GM23338 (cell line): Measurements from ENCODE around the gene EMC1. TPM values are rescaled to one million over a fixed set of nuclear protein-coding genes. Genes with fewer than 3 reads are reported as not detected.

Source experiments
- ATAC-seq: fragments of 200-7000 bp; cut with Tn5 transposase; 3 replicates; pipeline ENCODE4 v1.9.1; 2020
- DNase-seq: peaks from one replicate; pipeline ENCODE4 v3.0.0-alpha.2; 2015; ENCODE audit warnings: low spot score
- H2AFZ ChIP-seq: fragments of 200-600 bp; sonication (generic); 2 replicates; pipeline ENCODE4 v1.8.0; 2016; ENCODE audit warnings: antibody characterized with exemption, mild to moderate bottlenecking, moderate library complexity
- H3F3A ChIP-seq: fragments of 200-600 bp; sonication (generic); replicated peaks from 2 replicates; pipeline ENCODE4 v1.8.0; 2017; ENCODE audit warnings: antibody characterized with exemption, mixed run types, low read depth
- H3K27ac ChIP-seq: fragments of 200-600 bp; sonication (generic); 2 replicates; pipeline ENCODE4 v1.6.1; 2016; ENCODE audit warnings: low read depth
- H3K27me3 ChIP-seq: fragments of 200-600 bp; sonication (generic); 2 replicates; pipeline ENCODE4 v1.8.0; 2016; ENCODE audit warnings: mild to moderate bottlenecking, mixed run types, moderate library complexity; ENCODE audit not compliant: insufficient read depth
- H3K36me3 ChIP-seq: fragments of 200-600 bp; sonication (generic); 2 replicates; pipeline ENCODE4 v1.8.0; 2016; ENCODE audit warnings: mild to moderate bottlenecking; ENCODE audit not compliant: insufficient read depth
- H3K4me1 ChIP-seq: fragments of 200-600 bp; sonication (generic); 2 replicates; pipeline ENCODE4 v1.8.0; 2016; ENCODE audit warnings: mild to moderate bottlenecking, moderate library complexity; ENCODE audit not compliant: insufficient read depth
- H3K4me2 ChIP-seq: fragments of 200-600 bp; sonication (generic); 2 replicates; pipeline ENCODE4 v1.7.1; 2017; ENCODE audit warnings: mixed run types
- H3K4me3 ChIP-seq: fragments of 200-600 bp; sonication (generic); 2 replicates; pipeline ENCODE4 v1.6.1; 2016; ENCODE audit warnings: mixed run types
- H3K79me2 ChIP-seq: fragments of 200-600 bp; sonication (generic); replicated peaks from 2 replicates; pipeline ENCODE4 v1.8.0; 2017; ENCODE audit warnings: mild to moderate bottlenecking; ENCODE audit not compliant: insufficient read depth
- H3K9me2 ChIP-seq: fragments of 200-600 bp; sonication (generic); 2 replicates; pipeline ENCODE4 v1.8.0; 2017; ENCODE audit not compliant: insufficient read depth
- H4K20me1 ChIP-seq: fragments of 200-600 bp; sonication (generic); replicated peaks from 2 replicates; pipeline ENCODE4 v1.8.0; 2017; ENCODE audit warnings: mild to moderate bottlenecking; ENCODE audit not compliant: insufficient read depth
- H3K27ac Mint-ChIP-seq: 2 replicates; pipeline ENCODE4 v1.8.0; 2020; ENCODE audit warnings: inconsistent platforms, mild to moderate bottlenecking, moderate library complexity, mixed read lengths
- H3K27me3 Mint-ChIP-seq: 3 replicates; pipeline ENCODE4 v1.8.0; 2022; ENCODE audit warnings: low read depth, mild to moderate bottlenecking, moderate library complexity, mixed read lengths, inconsistent platforms; ENCODE audit not compliant: insufficient read depth, poor library complexity
- H3K36me3 Mint-ChIP-seq: 3 replicates; pipeline ENCODE4 v1.8.0; 2021; ENCODE audit warnings: low read depth, mild to moderate bottlenecking, inconsistent platforms, moderate library complexity, mixed read lengths
- H3K4me1 Mint-ChIP-seq: 3 replicates; pipeline ENCODE4 v1.8.0; 2020; ENCODE audit warnings: mild to moderate bottlenecking, inconsistent platforms, mixed read lengths
- H3K4me3 Mint-ChIP-seq: 3 replicates; pipeline ENCODE4 v1.8.0; 2021; ENCODE audit warnings: moderate library complexity, mild to moderate bottlenecking, inconsistent platforms, mixed read lengths
- H3K9me3 Mint-ChIP-seq: 3 replicates; pipeline ENCODE4 v1.8.0; 2020; ENCODE audit warnings: moderate library complexity, mild to moderate bottlenecking, inconsistent platforms, mixed read lengths
- EZH2 ChIP-seq: fragments of 200-600 bp; sonication (generic); IDR thresholded peaks from one replicate; pipeline ENCODE4 v1.8.0; 2017; ENCODE audit warnings: antibody characterized with exemption, mild to moderate bottlenecking, low read depth; ENCODE audit not compliant: unreplicated experiment
- EZH2phosphoT487 ChIP-seq: fragments of 200-600 bp; sonication (generic); IDR thresholded peaks from one replicate; pipeline ENCODE4 v1.8.1; 2018; ENCODE audit warnings: antibody characterized with exemption; ENCODE audit not compliant: unreplicated experiment
- JUNB ChIP-seq: IDR thresholded peaks from one replicate; pipeline ENCODE4 v1.6.1; 2016; ENCODE audit warnings: antibody characterized with exemption; ENCODE audit not compliant: unreplicated experiment
- NANOG ChIP-seq: IDR thresholded peaks from 2 replicates; pipeline ENCODE4 v1.6.1; 2016; ENCODE audit warnings: antibody characterized with exemption, borderline replicate concordance
- POLR2AphosphoS5 ChIP-seq: IDR thresholded peaks from 2 replicates; pipeline ENCODE4 v1.6.1; 2016; ENCODE audit warnings: antibody characterized with exemption, low read depth
- ZNF114 ChIP-seq: fragments of 250-450 bp; sonication (Bioruptor Pico); IDR thresholded peaks from 2 replicates; pipeline ENCODE4 v1.5.0; 2020; ENCODE audit warnings: mild to moderate bottlenecking, moderate library complexity
- polyA plus RNA-seq: library from polyadenylated mRNA; unstranded; fragments of >200 nt; fragmentation: Nextera tagmentation; extraction: Ambion mirVana; gene quantifications from 2 replicates; pipeline ENCODE4 v1.2.1, GENCODE V29; 2016
- total RNA-seq: library from RNA; depleted of rRNA; stranded (reverse); fragments of >200 nt; shearing (Covaris generic); gene quantifications from 2 replicates; pipeline ENCODE4 v1.2.3, GENCODE V29; 2014
- TF ChIP-seq, protein P1 (sequence below): fragments of 250-450 bp; sonication (Bioruptor Pico); IDR thresholded peaks from 2 replicates; pipeline ENCODE4 v1.5.0; 2020; ENCODE audit warnings: mild to moderate bottlenecking, moderate library complexity
- TF ChIP-seq, protein P2 (sequence below), 2 experiments: fragments of 200-600 bp in 1 of 2; sonication (generic) in 1 of 2; conservative IDR thresholded peaks; 2 replicates each; pipeline versions ENCODE4 v1.5.1 to v1.6.1; 2016 to 2017; ENCODE audit warnings: antibody characterized with exemption in 2 of 2, low read depth in 2 of 2, mild to moderate bottlenecking in 2 of 2, moderate library complexity in 1 of 2
- TF ChIP-seq, protein P3 (sequence below): IDR thresholded peaks from 2 replicates; pipeline ENCODE4 v1.6.1; 2016; ENCODE audit warnings: antibody characterized with exemption

The EMC1 gene
- total and polyA plus RNA-seq, 2 experiments from 2014 or later: 17.6 to 53.0 TPM

DNA sequence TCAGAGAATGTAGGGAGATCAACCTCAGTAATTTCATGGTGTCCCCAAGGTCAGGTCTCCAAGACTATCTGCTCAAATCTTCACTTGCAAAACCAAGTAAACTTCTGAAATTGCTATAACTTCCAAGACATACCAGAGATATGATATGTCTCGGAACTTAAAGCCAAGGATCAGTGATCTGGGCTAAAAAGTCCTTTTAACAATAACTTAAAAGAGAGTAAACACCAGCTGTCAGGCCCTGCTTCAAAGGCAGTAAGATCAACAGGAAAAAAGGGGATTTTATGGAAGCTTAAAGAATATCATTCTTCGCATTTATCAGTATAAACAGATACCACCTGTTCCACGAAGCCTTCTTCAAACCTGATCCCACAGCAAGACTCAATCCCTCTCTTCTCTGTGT lies 55.0 kb downstream of the EMC1 start (continued):
- TF ChIP-seq, protein P1, sequence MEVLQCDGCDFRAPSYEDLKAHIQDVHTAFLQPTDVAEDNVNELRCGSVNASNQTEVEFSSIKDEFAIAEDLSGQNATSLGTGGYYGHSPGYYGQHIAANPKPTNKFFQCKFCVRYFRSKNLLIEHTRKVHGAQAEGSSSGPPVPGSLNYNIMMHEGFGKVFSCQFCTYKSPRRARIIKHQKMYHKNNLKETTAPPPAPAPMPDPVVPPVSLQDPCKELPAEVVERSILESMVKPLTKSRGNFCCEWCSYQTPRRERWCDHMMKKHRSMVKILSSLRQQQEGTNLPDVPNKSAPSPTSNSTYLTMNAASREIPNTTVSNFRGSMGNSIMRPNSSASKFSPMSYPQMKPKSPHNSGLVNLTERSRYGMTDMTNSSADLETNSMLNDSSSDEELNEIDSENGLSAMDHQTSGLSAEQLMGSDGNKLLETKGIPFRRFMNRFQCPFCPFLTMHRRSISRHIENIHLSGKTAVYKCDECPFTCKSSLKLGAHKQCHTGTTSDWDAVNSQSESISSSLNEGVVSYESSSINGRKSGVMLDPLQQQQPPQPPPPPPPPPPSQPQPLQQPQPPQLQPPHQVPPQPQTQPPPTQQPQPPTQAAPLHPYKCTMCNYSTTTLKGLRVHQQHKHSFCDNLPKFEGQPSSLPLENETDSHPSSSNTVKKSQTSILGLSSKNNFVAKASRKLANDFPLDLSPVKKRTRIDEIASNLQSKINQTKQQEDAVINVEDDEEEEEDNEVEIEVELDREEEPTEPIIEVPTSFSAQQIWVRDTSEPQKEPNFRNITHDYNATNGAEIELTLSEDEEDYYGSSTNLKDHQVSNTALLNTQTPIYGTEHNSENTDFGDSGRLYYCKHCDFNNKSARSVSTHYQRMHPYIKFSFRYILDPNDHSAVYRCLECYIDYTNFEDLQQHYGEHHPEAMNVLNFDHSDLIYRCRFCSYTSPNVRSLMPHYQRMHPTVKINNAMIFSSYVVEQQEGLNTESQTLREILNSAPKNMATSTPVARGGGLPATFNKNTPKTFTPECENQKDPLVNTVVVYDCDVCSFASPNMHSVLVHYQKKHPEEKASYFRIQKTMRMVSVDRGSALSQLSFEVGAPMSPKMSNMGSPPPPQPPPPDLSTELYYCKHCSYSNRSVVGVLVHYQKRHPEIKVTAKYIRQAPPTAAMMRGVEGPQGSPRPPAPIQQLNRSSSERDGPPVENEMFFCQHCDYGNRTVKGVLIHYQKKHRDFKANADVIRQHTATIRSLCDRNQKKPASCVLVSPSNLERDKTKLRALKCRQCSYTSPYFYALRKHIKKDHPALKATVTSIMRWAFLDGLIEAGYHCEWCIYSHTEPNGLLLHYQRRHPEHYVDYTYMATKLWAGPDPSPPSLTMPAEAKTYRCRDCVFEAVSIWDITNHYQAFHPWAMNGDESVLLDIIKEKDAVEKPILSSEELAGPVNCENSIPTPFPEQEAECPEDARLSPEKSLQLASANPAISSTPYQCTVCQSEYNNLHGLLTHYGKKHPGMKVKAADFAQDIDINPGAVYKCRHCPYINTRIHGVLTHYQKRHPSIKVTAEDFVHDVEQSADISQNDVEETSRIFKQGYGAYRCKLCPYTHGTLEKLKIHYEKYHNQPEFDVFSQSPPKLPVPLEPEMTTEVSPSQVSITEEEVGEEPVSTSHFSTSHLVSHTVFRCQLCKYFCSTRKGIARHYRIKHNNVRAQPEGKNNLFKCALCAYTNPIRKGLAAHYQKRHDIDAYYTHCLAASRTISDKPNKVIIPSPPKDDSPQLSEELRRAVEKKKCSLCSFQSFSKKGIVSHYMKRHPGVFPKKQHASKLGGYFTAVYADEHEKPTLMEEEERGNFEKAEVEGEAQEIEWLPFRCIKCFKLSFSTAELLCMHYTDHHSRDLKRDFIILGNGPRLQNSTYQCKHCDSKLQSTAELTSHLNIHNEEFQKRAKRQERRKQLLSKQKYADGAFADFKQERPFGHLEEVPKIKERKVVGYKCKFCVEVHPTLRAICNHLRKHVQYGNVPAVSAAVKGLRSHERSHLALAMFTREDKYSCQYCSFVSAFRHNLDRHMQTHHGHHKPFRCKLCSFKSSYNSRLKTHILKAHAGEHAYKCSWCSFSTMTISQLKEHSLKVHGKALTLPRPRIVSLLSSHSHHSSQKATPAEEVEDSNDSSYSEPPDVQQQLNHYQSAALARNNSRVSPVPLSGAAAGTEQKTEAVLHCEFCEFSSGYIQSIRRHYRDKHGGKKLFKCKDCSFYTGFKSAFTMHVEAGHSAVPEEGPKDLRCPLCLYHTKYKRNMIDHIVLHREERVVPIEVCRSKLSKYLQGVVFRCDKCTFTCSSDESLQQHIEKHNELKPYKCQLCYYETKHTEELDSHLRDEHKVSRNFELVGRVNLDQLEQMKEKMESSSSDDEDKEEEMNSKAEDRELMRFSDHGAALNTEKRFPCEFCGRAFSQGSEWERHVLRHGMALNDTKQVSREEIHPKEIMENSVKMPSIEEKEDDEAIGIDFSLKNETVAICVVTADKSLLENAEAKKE (CRISPR knock-in tag): no peak
- TF ChIP-seq POLR2AphosphoS5 (no peak), ZNF114 (CRISPR knock-in tag) (no peak), EZH2phosphoT487 (no peak)

DNA sequence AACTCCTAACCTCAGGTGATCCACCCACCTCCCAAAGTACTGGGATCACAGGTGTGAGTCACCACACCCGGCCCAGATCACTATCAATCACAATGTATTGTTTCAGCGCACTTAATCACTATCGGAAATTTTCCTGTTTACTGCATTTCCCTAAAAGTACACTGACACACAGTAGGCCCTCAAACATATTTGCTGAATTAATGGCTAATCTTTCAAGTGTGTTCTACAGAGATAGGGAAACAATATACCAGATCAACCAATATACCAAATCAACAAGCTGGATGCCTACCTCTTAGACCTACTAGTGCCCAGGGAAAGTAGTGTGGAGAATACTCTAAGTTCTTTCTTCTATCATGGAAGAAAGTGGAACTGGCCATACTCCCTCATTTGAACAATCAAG lies 58.3 kb downstream of the EMC1 start:
- Histone ChIP-seq H3K4me2 (no peak overlapping the region), H3K36me3 (peaks cover 74% of the 10 kb centered on the region), H3K4me3 (no peak overlapping the region), H3F3A (no peaks in the 10 kb centered on the region), H3K79me2 (peaks cover 64% of the 10 kb centered on the region), H3K27me3 (no peaks in the 10 kb centered on the region), H3K9me2 (no peaks in the 10 kb centered on the region), H2AFZ (no peak overlapping the region), H4K20me1 (peaks cover 40% of the 10 kb centered on the region), H3K27ac (no peak overlapping the region), H3K4me1 (no peaks in the 10 kb centered on the region; the same call in 1 of the 2 replicates)
- Mint-ChIP-seq H3K9me3 (no peaks in the 10 kb centered on the region), H3K27ac (no peak overlapping the region), H3K4me3 (no peak overlapping the region), H3K27me3 (peaks cover 4% of the 10 kb centered on the region), H3K36me3 (peaks cover 81% of the 10 kb centered on the region), H3K4me1 (peaks cover 12% of the 10 kb centered on the region)
- DNase-seq (no peak), ATAC-seq (no peak)
- TF ChIP-seq NANOG: no peak
- TF ChIP-seq JUNB: no peak
- no peak for TF ChIP-seq EZH2
- TF ChIP-seq EZH2phosphoT487: no peak
- TF ChIP-seq, protein P2, sequence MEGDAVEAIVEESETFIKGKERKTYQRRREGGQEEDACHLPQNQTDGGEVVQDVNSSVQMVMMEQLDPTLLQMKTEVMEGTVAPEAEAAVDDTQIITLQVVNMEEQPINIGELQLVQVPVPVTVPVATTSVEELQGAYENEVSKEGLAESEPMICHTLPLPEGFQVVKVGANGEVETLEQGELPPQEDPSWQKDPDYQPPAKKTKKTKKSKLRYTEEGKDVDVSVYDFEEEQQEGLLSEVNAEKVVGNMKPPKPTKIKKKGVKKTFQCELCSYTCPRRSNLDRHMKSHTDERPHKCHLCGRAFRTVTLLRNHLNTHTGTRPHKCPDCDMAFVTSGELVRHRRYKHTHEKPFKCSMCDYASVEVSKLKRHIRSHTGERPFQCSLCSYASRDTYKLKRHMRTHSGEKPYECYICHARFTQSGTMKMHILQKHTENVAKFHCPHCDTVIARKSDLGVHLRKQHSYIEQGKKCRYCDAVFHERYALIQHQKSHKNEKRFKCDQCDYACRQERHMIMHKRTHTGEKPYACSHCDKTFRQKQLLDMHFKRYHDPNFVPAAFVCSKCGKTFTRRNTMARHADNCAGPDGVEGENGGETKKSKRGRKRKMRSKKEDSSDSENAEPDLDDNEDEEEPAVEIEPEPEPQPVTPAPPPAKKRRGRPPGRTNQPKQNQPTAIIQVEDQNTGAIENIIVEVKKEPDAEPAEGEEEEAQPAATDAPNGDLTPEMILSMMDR (conservative IDR thresholded peaks at IDR 0.05; ENCODE audit: low read depth in 2 of 2): no peak
- TF ChIP-seq, protein P3, sequence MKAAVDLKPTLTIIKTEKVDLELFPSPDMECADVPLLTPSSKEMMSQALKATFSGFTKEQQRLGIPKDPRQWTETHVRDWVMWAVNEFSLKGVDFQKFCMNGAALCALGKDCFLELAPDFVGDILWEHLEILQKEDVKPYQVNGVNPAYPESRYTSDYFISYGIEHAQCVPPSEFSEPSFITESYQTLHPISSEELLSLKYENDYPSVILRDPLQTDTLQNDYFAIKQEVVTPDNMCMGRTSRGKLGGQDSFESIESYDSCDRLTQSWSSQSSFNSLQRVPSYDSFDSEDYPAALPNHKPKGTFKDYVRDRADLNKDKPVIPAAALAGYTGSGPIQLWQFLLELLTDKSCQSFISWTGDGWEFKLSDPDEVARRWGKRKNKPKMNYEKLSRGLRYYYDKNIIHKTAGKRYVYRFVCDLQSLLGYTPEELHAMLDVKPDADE: no peak
- TF ChIP-seq ZNF114 (CRISPR knock-in tag): no peak
